Muscle of back (tissue), 11 donors: ENCODE results near the gene LINC00237. TPM values are rescaled to one million over a fixed set of nuclear protein-coding genes. Genes with fewer than 3 reads are reported as not detected.

ENCODE experiments used
- DNase-seq, 3 donors: peaks; one replicate each; pipeline versions ENCODE4 v3.0.0 to v3.0.0-alpha.2; 2013
- polyA plus RNA-seq, 10 donors: library from polyadenylated mRNA; unstranded; fragments of 120-200 nt; gene quantifications; one replicate each; pipeline ENCODE4 v1.2.1, GENCODE V29; 2013; ENCODE audit not compliant: insufficient read length in 10 of 10

Gene LINC00237
- polyA plus RNA-seq, 10 donors: 0.14 to 0.78 (median 0.36) TPM; not detected in 4

DNA sequence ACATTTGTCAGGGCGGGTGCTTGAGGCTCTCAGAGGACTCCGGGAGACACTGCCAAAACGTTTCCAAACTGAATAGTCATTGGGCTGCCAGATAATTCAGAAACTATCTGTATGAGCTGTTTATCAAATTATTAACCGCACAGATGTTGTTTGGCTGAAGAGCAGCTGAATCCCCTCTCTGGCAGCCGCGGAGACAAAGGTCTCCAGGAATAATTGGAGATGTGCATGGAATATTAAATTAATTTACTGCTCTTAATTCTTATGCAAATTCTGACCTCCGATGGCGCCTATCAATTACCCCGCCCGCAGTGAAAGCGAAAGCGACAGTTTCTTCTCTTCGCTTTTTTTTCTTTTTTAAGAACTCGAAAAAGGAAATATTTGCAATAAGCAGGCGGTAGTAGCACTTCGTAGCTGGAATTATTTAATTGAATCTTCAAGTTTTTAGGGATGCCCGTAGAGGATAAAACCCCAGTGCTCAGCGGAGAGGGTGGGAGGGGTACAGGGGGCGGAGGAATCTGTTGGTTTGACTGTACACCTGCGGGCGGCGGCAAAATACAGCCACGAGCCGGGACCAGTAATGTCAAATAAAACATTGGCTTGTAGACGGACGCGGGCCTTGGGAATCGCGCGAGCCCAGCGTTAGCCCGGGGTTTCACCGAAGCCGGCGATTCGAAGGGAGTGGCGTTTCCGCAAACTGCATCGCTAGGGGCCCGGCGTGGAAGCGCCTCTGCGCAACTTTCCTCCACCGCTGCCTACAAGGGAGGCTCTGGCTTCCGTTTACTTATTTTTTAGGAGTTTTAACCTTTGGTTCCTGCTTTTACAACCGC, 6.2 kb downstream of the LINC00237 start:
- DNase-seq: peak in 1 of 3 donors; percentile 28

- no peak for DNase-seq
Observed at GRCh38 chr20:21096321-21097043, 9.7 kb downstream of the LINC00237 start.

- no peak for DNase-seq
Observed at GRCh38 chr20:21092806-21093205, 13.4 kb downstream of the LINC00237 start.

- no peak for DNase-seq
Observed at GRCh38 chr20:21090721-21091120, 15.4 kb downstream of the LINC00237 start.

- DNase-seq: no peak
Observed at GRCh38 chr20:21090111-21090618, 16.0 kb downstream of the LINC00237 start.

DNA sequence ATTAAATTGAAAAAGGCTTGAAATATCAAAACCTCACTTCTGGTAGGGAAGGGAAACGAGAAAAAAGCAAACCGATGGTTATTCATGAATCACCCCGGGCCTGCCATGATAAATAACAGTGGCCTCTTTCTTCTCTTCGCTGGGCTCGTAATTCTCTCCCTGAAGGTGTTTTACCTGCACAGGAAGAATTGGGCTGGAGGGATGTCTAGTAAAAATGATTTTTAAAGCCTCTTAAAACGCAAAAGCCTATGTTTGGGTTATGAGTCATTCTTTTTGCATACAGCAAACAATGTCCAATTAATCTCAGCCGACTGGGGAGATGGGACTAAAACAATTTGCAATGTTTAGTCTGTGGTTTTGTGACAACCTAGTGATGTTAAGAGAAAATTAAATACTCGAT, 16.8 kb downstream of the LINC00237 start:
- no peak for DNase-seq

- DNase-seq: no peak
Observed at GRCh38 chr20:21087862-21088540, 18.2 kb downstream of the LINC00237 start.

GRCh38 chr20:21083825-21084325, 22.3 kb downstream of the LINC00237 start:
- DNase-seq: no peak

- no peak for DNase-seq
Observed at GRCh38 chr20:21082584-21082983, 23.6 kb downstream of the LINC00237 start.

DNA sequence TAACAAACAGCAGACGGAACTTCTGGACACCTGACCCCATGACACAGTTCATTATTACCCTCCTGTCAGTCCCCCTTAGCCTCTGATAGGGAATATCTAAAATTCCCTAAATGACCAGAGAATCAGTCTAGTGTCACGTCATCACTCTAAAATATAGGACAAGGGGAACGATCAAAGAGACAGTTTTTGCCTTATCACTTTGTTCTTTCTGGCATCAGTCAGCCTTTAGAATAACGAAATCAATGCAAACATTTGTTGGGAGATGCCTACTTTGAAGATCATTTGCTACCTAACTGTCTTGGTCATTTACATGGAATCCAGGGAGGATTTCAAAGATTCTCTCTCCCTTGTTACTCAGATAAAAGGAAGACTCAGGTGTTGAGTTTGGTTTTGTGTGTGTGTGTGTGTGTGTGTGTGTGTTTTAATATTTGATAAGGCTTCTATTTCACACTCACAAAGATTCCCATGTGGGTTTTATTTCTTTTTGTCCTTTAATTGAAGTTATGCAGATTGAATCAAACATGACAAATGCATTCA, 28.3 kb downstream of the LINC00237 start:
- no peak for DNase-seq

DNA sequence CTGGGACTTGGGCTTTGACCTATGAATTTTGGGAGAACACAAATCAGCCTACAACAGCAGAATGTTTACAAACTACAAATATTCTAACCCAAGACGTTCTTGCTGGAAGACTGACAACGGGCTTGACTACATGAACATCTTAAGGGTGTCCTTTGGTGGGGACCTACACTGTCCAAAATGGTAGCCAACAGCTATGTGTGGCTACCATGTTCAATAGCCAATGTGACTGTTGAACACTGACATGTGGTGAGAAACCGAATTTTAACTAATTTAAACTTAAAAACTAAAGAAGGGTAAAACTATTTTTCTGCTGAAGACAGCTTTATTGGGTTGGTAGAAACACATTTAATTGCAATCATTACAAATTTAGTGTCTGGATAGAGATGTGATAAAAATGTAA, 30.1 kb downstream of the LINC00237 start:
- DNase-seq: no peak

DNA sequence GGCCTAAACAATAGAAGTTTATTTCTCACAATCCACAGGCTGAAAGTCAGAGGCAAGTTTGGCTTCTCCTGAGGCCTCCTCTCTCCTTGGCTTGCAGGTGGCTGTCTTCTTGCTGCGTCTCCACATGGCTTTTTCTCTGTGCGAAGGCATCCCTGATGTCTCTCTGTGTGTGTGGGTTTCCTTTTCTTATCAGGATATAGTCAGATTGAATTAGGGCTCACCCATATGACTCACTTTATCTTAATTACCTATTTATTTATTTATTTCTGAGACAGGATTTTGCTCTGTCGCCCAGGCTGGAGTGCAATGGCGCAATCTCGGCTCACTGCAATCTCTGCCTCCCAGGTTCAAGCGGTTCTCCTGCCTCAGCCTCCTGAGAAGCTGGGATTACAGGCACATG, 30.7 kb downstream of the LINC00237 start:
- DNase-seq: no peak

- DNase-seq: no peak
Observed at GRCh38 chr20:21074605-21075336, 31.4 kb downstream of the LINC00237 start.

DNA sequence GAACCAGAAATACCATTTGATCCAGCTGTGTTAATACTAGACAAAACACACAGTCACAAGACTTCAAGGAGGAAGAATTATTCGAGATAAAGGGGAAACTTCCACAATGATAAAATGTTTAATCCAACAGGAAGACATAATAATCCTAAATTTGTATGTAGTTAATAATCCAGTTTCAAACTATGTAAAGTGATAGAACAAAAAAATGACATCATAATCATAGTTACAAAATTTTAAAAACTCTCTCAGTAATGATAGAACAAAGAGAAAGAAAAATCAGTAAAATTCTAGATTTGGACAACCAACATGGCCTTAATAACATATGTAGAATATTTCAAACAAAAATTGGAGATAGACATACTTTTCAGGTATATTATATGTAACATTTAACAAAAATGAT, 38.9 kb downstream of the LINC00237 start:
- no peak for DNase-seq

DNA sequence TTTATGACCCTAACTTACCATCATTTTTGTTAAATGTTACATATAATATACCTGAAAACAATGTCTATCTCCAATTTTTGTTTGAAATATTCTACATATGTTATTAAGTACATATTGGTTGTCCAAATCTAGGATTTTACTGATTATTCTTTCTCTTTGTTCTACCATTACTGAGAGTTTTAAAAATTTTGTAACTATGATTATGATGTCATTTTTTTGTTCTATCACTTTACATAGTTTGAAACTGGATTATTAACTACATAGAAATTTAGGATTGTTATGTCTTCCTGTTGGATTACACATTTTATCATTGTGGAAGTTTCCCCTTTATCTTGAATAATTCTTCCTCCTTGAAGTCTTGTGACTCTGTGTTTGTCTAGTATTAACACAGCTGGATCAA, 41.2 kb downstream of the LINC00237 start:
- DNase-seq: no peak

- no peak for DNase-seq
Observed at GRCh38 chr20:21063276-21063675, 42.9 kb downstream of the LINC00237 start.

DNA sequence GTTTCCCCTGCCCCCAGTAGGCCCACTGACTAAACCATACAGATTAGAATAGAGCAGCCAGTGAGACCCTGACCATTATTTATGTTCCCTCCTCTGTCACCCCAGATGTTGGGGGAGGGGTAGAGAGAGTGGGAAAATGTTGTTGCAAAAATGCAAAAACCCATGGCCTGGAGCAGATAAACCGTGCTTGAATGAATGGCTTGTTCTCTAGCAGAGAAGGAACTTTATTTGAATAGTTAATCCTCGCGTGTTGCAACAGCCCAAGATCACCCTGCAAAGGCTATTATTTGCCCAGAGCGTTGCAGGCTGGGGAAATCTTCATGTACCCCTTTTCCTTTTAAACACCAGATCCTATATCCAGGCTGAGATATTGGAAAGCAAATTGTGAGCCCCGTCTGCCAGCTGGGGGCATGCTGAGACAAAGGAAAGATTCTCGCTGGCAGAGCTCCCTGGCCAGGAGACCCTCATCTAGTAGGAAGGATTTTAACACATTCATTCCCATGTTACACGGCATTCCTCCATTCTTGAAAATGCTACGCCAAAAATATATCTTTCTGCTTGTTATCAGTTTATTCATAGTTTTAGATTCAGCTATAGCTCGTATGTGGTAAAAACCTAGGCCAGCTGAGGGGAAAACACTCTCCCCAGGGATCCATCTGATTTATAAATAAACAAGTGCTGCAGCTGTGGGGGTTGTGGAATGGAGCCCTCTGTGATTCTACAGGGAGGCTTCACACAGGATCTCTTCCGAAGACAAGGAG, 53.0 kb downstream of the LINC00237 start:
- peak in 1 of 3 donors; percentile 3 for DNase-seq

DNA sequence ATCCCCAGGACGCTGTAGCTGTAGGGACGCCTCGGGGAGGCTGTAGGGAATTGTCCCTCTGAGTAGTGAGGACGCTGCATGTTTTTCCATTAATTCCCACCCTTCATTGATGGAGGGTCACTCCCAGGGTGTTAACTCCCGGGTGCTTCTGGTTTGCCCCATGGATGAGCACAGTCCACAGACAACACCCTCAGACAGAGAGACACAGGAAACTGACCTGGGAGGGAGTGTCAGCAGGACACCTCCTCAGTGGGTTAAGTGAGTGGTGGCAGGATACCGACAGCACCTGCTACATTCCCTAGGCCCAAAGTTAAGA, 53.5 kb downstream of the LINC00237 start:
- no peak for DNase-seq

GRCh38 chr20:21052241-21052640, 53.9 kb downstream of the LINC00237 start:
- no peak for DNase-seq

DNA sequence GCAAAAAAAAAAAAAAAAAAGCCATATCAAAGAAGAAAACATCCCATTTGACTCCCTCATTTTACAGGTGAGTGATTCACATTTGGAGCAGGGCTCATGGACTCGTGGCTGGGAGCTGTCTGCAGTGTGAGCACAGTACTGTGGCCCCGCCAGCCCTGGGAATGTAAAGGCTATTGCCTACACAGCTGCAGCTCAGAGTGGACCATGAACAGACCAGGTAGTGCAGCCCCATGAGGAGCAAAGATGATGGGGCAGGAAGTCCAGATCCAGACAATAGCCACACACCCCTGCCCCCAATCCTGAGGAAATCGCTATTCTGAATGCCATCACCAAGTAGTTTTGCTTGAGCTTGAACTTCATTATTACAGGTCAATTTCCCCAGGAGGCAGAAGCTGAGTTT, 55.4 kb downstream of the LINC00237 start:
- no peak for DNase-seq
